ENCODE results near the gene MAP2K2. TPM values are rescaled to one million over a fixed set of nuclear protein-coding genes. Genes with fewer than 3 reads are reported as not detected.

MAP2K2 gene
- total and polyA plus RNA-seq, 9 of the 15 experiments (the other 6 are each of a cell fraction or from before 2014, with no cell fraction given): 1.0 to 151 (median 58.3) TPM

DNA sequence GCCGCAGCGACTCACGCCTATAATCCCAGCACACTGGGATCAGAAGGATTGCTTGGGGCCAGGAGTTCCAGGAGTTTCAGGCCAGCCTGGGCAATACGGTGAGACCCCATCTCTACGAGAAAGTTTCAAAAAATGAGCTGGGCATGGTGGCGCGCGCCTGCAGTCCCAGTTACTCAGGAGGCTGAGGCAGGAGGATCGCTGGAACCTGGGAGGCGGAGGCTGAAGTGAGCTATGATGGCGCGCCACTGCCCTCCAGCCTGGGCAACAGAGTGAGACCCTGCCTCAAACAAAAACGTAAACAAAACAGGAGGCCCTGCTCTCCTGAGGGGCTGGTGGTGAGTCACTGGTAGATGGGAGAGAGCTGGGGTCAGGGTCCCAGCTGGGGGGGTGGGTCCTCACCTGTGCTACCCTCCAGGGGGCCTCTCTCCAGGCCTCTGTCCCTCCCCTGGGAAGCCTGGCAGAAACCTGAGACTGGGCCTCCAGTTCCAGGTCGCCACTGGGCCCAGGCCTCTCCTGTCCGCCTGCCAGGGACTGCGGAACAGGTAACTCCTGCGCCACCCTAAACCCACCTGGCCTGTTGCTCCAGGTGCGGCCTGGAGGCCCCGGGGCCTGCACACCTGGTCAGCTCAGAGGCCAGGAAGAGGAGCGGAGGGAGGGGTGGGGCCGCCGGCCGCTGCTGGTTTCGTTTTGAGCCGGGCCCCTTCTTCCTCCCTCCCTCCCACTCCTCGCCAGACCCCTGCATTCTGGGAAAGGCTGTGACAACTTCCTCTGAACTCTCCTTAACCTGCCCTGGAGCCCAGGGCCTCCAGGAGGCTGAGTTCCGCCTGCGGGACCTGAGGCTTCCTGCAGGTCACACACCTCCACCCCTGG is 40.0 kb downstream of the MAP2K2 start (continued):
- TF ChIP-seq MYC (IDR thresholded peaks at IDR 0.05; ENCODE audit: low read depth, low read length) (peak; percentile 44; the same call in 1 of the 2 replicates), MYC (CRISPR knock-in tag; IDR thresholded peaks at IDR 0.05; ENCODE audit: borderline replicate concordance, low read depth) (no peak), CREBBP (IDR thresholded peaks at IDR 0.05; ENCODE audit: low read depth, low read length) (no peak), ZNF121 (CRISPR knock-in tag; conservative IDR thresholded peaks at IDR 0.05) (peak; percentile 97), NR4A1 (CRISPR knock-in tag; IDR thresholded peaks at IDR 0.05) (no peak), NR4A1 (tag; IDR thresholded peaks at IDR 0.05) (no peak), ZBTB7A (IDR thresholded peaks at IDR 0.05; ENCODE audit: borderline replicate concordance, control insufficient read depth, low read depth, low read length) (peak; percentile 27; the same call in 1 of the 2 replicates), BCL6 (CRISPR knock-in tag; IDR thresholded peaks at IDR 0.05) (no peak), HNRNPL (IDR thresholded peaks at IDR 0.05; ENCODE audit: low read depth, low read length) (no peak), MBD2 (IDR thresholded peaks at IDR 0.05; ENCODE audit: borderline replicate concordance, low read depth) (no peak), GTF2A2 (tag; IDR thresholded peaks at IDR 0.05) (no peak), CBFA2T3 (IDR thresholded peaks at IDR 0.05) (no peak), TAF15 (IDR thresholded peaks at IDR 0.05; ENCODE audit: low read depth, low read length) (no peak)
- TF ChIP-seq, protein P1, sequence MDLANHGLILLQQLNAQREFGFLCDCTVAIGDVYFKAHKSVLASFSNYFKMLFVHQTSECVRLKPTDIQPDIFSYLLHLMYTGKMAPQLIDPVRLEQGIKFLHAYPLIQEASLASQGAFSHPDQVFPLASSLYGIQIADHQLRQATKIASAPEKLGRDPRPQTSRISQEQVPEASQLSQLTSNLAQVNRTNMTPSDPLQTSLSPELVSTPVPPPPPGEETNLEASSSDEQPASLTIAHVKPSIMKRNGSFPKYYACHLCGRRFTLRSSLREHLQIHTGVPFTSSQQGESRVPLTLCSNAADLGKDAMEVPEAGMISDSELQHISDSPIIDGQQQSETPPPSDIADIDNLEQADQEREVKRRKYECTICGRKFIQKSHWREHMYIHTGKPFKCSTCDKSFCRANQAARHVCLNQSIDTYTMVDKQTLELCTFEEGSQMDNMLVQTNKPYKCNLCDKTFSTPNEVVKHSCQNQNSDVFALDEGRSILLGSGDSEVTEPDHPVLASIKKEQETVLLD (IDR thresholded peaks at IDR 0.05): no peak
- TF ChIP-seq, protein P2, sequence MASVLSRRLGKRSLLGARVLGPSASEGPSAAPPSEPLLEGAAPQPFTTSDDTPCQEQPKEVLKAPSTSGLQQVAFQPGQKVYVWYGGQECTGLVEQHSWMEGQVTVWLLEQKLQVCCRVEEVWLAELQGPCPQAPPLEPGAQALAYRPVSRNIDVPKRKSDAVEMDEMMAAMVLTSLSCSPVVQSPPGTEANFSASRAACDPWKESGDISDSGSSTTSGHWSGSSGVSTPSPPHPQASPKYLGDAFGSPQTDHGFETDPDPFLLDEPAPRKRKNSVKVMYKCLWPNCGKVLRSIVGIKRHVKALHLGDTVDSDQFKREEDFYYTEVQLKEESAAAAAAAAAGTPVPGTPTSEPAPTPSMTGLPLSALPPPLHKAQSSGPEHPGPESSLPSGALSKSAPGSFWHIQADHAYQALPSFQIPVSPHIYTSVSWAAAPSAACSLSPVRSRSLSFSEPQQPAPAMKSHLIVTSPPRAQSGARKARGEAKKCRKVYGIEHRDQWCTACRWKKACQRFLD (CRISPR knock-in tag; IDR thresholded peaks at IDR 0.05): no peak
- TF ChIP-seq, protein P3, sequence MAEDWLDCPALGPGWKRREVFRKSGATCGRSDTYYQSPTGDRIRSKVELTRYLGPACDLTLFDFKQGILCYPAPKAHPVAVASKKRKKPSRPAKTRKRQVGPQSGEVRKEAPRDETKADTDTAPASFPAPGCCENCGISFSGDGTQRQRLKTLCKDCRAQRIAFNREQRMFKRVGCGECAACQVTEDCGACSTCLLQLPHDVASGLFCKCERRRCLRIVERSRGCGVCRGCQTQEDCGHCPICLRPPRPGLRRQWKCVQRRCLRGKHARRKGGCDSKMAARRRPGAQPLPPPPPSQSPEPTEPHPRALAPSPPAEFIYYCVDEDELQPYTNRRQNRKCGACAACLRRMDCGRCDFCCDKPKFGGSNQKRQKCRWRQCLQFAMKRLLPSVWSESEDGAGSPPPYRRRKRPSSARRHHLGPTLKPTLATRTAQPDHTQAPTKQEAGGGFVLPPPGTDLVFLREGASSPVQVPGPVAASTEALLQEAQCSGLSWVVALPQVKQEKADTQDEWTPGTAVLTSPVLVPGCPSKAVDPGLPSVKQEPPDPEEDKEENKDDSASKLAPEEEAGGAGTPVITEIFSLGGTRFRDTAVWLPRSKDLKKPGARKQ (CRISPR knock-in tag; IDR thresholded peaks at IDR 0.05): no peak
- TF ChIP-seq, protein P4, sequence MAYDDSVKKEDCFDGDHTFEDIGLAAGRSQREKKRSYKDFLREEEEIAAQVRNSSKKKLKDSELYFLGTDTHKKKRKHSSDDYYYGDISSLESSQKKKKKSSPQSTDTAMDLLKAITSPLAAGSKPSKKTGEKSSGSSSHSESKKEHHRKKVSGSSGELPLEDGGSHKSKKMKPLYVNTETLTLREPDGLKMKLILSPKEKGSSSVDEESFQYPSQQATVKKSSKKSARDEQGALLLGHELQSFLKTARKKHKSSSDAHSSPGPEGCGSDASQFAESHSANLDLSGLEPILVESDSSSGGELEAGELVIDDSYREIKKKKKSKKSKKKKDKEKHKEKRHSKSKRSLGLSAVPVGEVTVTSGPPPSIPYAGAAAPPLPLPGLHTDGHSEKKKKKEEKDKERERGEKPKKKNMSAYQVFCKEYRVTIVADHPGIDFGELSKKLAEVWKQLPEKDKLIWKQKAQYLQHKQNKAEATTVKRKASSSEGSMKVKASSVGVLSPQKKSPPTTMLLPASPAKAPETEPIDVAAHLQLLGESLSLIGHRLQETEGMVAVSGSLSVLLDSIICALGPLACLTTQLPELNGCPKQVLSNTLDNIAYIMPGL (CRISPR knock-in tag; IDR thresholded peaks at IDR 0.05): no peak
- TF ChIP-seq, protein P5, sequence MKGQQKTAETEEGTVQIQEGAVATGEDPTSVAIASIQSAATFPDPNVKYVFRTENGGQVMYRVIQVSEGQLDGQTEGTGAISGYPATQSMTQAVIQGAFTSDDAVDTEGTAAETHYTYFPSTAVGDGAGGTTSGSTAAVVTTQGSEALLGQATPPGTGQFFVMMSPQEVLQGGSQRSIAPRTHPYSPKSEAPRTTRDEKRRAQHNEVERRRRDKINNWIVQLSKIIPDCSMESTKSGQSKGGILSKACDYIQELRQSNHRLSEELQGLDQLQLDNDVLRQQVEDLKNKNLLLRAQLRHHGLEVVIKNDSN (CRISPR knock-in tag; IDR thresholded peaks at IDR 0.05): 0 out of 2 replicates have a peak, but pooled peaks have one; percentile 31
- TF ChIP-seq, protein P6, sequence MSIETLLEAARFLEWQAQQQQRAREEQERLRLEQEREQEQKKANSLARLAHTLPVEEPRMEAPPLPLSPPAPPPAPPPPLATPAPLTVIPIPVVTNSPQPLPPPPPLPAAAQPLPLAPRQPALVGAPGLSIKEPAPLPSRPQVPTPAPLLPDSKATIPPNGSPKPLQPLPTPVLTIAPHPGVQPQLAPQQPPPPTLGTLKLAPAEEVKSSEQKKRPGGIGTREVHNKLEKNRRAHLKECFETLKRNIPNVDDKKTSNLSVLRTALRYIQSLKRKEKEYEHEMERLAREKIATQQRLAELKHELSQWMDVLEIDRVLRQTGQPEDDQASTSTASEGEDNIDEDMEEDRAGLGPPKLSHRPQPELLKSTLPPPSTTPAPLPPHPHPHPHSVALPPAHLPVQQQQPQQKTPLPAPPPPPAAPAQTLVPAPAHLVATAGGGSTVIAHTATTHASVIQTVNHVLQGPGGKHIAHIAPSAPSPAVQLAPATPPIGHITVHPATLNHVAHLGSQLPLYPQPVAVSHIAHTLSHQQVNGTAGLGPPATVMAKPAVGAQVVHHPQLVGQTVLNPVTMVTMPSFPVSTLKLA (conservative IDR thresholded peaks at IDR 0.05): peak in 1 of 2 experiments; percentile 34; a peak in 1 of 4 replicates
